Erythroblast (primary cell): Measurements from ENCODE around the gene SLC12A2.

Experiments
- GATA1 ChIP-seq: IDR thresholded peaks from 2 replicates; pipeline ENCODE4 v1.6.1; 2011; ENCODE audit warnings: low read depth, mild to moderate bottlenecking, control low read depth, low read length, moderate library complexity
- POLR2A ChIP-seq: IDR thresholded peaks from 2 replicates; pipeline ENCODE4 v1.6.1; 2011; ENCODE audit warnings: mild to moderate bottlenecking, low read length

- no peak for TF ChIP-seq POLR2A
- no peak for TF ChIP-seq GATA1
Measured at GRCh38 chr5:128091579-128091978, 8.0 kb downstream of the SLC12A2 start.
